Neural cell (in vitro differentiated cells): ENCODE data around the gene MACROD1. TPM values are rescaled to one million over a fixed set of nuclear protein-coding genes. Genes with fewer than 3 reads are reported as not detected.

Experiments
- H2AFZ ChIP-seq: fragments of 200-600, 300-800 bp; sonication (generic), shearing (Covaris generic); 2 replicates; pipeline ENCODE4 v1.6.0; 2014; ENCODE audit warnings: low read depth, mild to moderate bottlenecking, antibody characterized with exemption, low read length, moderate library complexity
- H3F3A ChIP-seq: fragments of 200-600 bp; shearing (Covaris generic); 2 replicates; pipeline ENCODE4 v1.6.1; 2016; ENCODE audit warnings: mild to moderate bottlenecking, moderate library complexity, mixed read lengths, antibody characterized with exemption, low read length; ENCODE audit not compliant: insufficient read depth, poor library complexity, severe bottlenecking
- H3K27ac ChIP-seq: fragments of 200-600, 300-800 bp; sonication (generic), shearing (Covaris generic); 2 replicates; pipeline ENCODE4 v1.5.1; 2014; ENCODE audit warnings: mild to moderate bottlenecking, low read length, moderate library complexity
- H3K27me3 ChIP-seq: fragments of 300-800, 200-600 bp; sonication (generic), shearing (Covaris generic); 2 replicates; pipeline ENCODE4 v1.6.0; 2014; ENCODE audit warnings: mild to moderate bottlenecking, low read depth, low read length, moderate library complexity; ENCODE audit not compliant: insufficient read depth
- H3K36me3 ChIP-seq: fragments of 300-800, 200-600 bp; sonication (generic), shearing (Covaris generic); 2 replicates; pipeline ENCODE4 v1.5.1; 2014; ENCODE audit warnings: mild to moderate bottlenecking, antibody characterized with exemption, low read length, moderate library complexity; ENCODE audit not compliant: insufficient read depth
- H3K4me2 ChIP-seq: fragments of 300-800, 200-600 bp; sonication (generic), shearing (Covaris generic); 2 replicates; pipeline ENCODE4 v1.6.0; 2014; ENCODE audit warnings: mild to moderate bottlenecking, low read length
- H3K4me3 ChIP-seq: fragments of 300-800, 200-600 bp; sonication (generic), shearing (Covaris generic); 2 replicates; pipeline ENCODE4 v1.5.1; 2014; ENCODE audit warnings: mild to moderate bottlenecking, low read length, moderate library complexity
- H3K79me2 ChIP-seq: fragments of 200-600 bp; shearing (Covaris generic); replicated peaks from 2 replicates; pipeline ENCODE4 v1.6.0; 2014; ENCODE audit warnings: mild to moderate bottlenecking, low read length, moderate library complexity; ENCODE audit not compliant: insufficient read depth
- H3K9ac ChIP-seq: fragments of 300-800, 200-600 bp; sonication (generic), shearing (Covaris generic); 2 replicates; pipeline ENCODE4 v1.6.1; 2016; ENCODE audit warnings: mild to moderate bottlenecking, low read length, mixed read lengths
- H3K9me2 ChIP-seq: fragments of 200-600 bp; shearing (Covaris generic); 2 replicates; pipeline ENCODE4 v1.6.1; 2016; ENCODE audit warnings: mild to moderate bottlenecking, low read length, mixed read lengths; ENCODE audit not compliant: insufficient read depth
- H3K9me3 ChIP-seq: fragments of 200-600, 300-800 bp; sonication (generic), shearing (Covaris generic); 2 replicates; pipeline ENCODE4 v1.6.1; 2016; ENCODE audit warnings: mild to moderate bottlenecking, mixed run types, low read length, moderate library complexity, mixed read lengths
- H4K20me1 ChIP-seq: fragments of 200-600 bp; shearing (Covaris generic); 2 replicates; pipeline ENCODE4 v1.6.1; 2016; ENCODE audit warnings: mild to moderate bottlenecking, mixed run types; ENCODE audit not compliant: insufficient read depth
- EP300 ChIP-seq: fragments of 450-650 bp; conservative IDR thresholded peaks from 2 replicates; pipeline ENCODE4 v1.6.1; 2014; ENCODE audit warnings: antibody characterized with exemption, mild to moderate bottlenecking, moderate library complexity; ENCODE audit not compliant: poor library complexity, severe bottlenecking
- EZH2 ChIP-seq: fragments of 200-600, 300-800 bp; shearing (Covaris generic), sonication (generic); IDR thresholded peaks from 2 replicates; pipeline ENCODE4 v1.6.1; 2014; ENCODE audit warnings: antibody characterized with exemption, low read length, borderline replicate concordance, mild to moderate bottlenecking; ENCODE audit not compliant: insufficient read depth, poor library complexity, severe bottlenecking
- MXI1 ChIP-seq: fragments of 450-650 bp; conservative IDR thresholded peaks from 2 replicates; pipeline ENCODE4 v1.6.1; 2014; ENCODE audit warnings: antibody characterized with exemption, mild to moderate bottlenecking; ENCODE audit not compliant: poor library complexity, severe bottlenecking
- POLR2AphosphoS5 ChIP-seq: IDR thresholded peaks from 2 replicates; pipeline ENCODE4 v1.6.1; 2012
- RAD21 ChIP-seq: fragments of 450-650 bp; conservative IDR thresholded peaks from 2 replicates; pipeline ENCODE4 v1.6.1; 2014; ENCODE audit warnings: antibody characterized with exemption, mild to moderate bottlenecking, moderate library complexity
- SMC3 ChIP-seq: fragments of 450-650 bp; conservative IDR thresholded peaks from 2 replicates; pipeline ENCODE4 v1.6.1; 2014; ENCODE audit warnings: antibody characterized with exemption, mild to moderate bottlenecking, moderate library complexity; ENCODE audit not compliant: poor library complexity
- TAF1 ChIP-seq: IDR thresholded peaks from 2 replicates; pipeline ENCODE4 v1.6.1; 2012; ENCODE audit warnings: low read depth
- polyA plus RNA-seq: library from polyadenylated mRNA; depleted of rRNA; stranded (reverse); fragments of >200 nt; gene quantifications from 2 replicates; pipeline ENCODE4 v1.2.3, GENCODE V29; 2014
- TF ChIP-seq, protein P1 (sequence below): IDR thresholded peaks from 2 replicates; pipeline ENCODE4 v1.6.1; 2012; ENCODE audit warnings: borderline replicate concordance
- TF ChIP-seq, protein P2 (sequence below): fragments of 450-650 bp; IDR thresholded peaks from 2 replicates; pipeline ENCODE4 v1.5.1; 2014; ENCODE audit warnings: antibody characterized with exemption, mild to moderate bottlenecking, moderate library complexity; ENCODE audit not compliant: poor library complexity, severe bottlenecking

The MACROD1 gene
- polyA plus RNA-seq, 1 donor from 2014 or later, result 30.8 TPM

DNA sequence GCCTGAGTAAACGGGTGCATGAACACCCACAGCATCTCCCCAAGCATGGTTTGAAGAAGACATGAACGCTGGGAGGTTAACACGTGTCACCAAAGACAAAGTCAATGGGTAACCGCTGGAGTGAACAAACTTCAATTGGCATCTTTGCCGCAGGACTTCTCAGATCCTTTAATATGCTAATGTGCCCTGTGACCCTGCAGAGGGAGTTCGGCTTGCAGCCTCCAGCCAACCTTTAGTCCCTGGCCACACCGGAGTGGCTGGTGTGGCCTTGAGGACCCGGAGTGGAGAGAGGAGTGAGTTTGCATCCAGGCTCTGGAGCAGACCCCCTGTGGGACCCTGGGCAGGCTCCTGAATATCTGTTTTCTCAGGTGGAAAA is 73.2 kb downstream of the MACROD1 start:
- no peaks in the 10 kb centered on the region for H3K27me3 ChIP-seq
- H3F3A ChIP-seq, result no peaks in the 10 kb centered on the region
- no peaks in the 10 kb centered on the region for H3K9me2 ChIP-seq
- no peaks in the 10 kb centered on the region for H3K79me2 ChIP-seq
- H3K9me3 ChIP-seq, result no peaks in the 10 kb centered on the region
- no peak overlapping the region for H3K9ac ChIP-seq
- TF ChIP-seq EP300 (no peak), TAF1 (no peak), MXI1 (no peak), SMC3 (no peak), POLR2AphosphoS5 (no peak), RAD21 (no peak), EZH2 (no peak)
- TF ChIP-seq, protein P1, sequence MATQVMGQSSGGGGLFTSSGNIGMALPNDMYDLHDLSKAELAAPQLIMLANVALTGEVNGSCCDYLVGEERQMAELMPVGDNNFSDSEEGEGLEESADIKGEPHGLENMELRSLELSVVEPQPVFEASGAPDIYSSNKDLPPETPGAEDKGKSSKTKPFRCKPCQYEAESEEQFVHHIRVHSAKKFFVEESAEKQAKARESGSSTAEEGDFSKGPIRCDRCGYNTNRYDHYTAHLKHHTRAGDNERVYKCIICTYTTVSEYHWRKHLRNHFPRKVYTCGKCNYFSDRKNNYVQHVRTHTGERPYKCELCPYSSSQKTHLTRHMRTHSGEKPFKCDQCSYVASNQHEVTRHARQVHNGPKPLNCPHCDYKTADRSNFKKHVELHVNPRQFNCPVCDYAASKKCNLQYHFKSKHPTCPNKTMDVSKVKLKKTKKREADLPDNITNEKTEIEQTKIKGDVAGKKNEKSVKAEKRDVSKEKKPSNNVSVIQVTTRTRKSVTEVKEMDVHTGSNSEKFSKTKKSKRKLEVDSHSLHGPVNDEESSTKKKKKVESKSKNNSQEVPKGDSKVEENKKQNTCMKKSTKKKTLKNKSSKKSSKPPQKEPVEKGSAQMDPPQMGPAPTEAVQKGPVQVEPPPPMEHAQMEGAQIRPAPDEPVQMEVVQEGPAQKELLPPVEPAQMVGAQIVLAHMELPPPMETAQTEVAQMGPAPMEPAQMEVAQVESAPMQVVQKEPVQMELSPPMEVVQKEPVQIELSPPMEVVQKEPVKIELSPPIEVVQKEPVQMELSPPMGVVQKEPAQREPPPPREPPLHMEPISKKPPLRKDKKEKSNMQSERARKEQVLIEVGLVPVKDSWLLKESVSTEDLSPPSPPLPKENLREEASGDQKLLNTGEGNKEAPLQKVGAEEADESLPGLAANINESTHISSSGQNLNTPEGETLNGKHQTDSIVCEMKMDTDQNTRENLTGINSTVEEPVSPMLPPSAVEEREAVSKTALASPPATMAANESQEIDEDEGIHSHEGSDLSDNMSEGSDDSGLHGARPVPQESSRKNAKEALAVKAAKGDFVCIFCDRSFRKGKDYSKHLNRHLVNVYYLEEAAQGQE, result no peak
- TF ChIP-seq, protein P2, sequence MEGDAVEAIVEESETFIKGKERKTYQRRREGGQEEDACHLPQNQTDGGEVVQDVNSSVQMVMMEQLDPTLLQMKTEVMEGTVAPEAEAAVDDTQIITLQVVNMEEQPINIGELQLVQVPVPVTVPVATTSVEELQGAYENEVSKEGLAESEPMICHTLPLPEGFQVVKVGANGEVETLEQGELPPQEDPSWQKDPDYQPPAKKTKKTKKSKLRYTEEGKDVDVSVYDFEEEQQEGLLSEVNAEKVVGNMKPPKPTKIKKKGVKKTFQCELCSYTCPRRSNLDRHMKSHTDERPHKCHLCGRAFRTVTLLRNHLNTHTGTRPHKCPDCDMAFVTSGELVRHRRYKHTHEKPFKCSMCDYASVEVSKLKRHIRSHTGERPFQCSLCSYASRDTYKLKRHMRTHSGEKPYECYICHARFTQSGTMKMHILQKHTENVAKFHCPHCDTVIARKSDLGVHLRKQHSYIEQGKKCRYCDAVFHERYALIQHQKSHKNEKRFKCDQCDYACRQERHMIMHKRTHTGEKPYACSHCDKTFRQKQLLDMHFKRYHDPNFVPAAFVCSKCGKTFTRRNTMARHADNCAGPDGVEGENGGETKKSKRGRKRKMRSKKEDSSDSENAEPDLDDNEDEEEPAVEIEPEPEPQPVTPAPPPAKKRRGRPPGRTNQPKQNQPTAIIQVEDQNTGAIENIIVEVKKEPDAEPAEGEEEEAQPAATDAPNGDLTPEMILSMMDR, result no peak
- H2AFZ ChIP-seq, result no peak overlapping the region
- H4K20me1 ChIP-seq, result no peaks in the 10 kb centered on the region
- H3K4me3 ChIP-seq, result no peak overlapping the region
- no peaks in the 10 kb centered on the region for H3K36me3 ChIP-seq
- no peak overlapping the region for H3K27ac ChIP-seq
- no peak overlapping the region for H3K4me2 ChIP-seq

DNA sequence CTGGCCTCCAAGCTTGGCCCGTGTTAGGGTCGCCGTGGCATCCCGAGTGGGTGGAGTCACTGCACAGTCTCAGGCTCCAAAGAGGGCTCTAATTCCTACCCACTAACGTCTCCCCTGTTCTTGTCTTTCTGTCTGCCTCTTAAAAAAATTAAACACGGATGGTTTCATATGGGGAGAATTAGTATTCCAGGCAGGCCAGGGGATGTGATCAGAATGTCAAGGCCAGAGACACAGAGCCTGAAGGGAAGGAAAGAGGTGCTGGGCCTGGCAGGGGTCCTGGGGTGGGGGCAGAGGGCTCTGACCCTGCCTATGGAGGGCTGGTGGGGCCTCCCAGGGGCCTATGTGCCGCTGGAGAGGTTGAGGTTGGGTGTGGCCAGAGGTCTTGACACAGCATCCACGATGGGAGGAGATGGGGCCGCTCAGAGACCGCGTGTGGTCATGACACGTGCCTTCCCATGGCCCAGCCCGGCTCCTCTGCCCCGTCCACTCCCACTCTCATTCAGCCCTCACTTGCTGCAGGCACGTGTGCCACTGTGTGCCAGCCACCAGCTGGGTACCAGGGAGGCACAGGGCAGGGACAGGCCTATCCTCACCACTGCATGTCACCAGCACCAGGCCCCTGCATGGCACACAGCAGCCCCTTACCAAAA is 73.7 kb downstream of the MACROD1 start:
- Histone ChIP-seq H4K20me1 (no peaks in the 10 kb centered on the region), H3K79me2 (no peaks in the 10 kb centered on the region), H3K4me3 (no peak overlapping the region), H3K27me3 (no peaks in the 10 kb centered on the region), H3K4me2 (no peak overlapping the region), H3K36me3 (no peaks in the 10 kb centered on the region), H3K27ac (no peak overlapping the region), H3F3A (no peaks in the 10 kb centered on the region), H3K9me3 (no peaks in the 10 kb centered on the region), H2AFZ (no peak overlapping the region), H3K9me2 (no peaks in the 10 kb centered on the region), H3K9ac (no peak overlapping the region)
- TF ChIP-seq EZH2, result no peak
- TF ChIP-seq, protein P1, result no peak
- no peak for TF ChIP-seq MXI1
- TF ChIP-seq, protein P2, result no peak
- no peak for TF ChIP-seq EP300
- TF ChIP-seq TAF1, result no peak
- TF ChIP-seq SMC3, result no peak
- TF ChIP-seq RAD21, result no peak
- TF ChIP-seq POLR2AphosphoS5, result no peak
